ENCODE data around the gene PTPRN2. TPM values are rescaled to one million over a fixed set of nuclear protein-coding genes. Genes with fewer than 3 reads are reported as not detected.
"Not testable (repeated sequence)": the region's sequence is repeated elsewhere in the genome, so short reads cannot be mapped to it uniquely, and the experiment has no call there.

The PTPRN2 gene
- total RNA-seq, 1 donor from 2014 or later = 3.1 TPM

DNA sequence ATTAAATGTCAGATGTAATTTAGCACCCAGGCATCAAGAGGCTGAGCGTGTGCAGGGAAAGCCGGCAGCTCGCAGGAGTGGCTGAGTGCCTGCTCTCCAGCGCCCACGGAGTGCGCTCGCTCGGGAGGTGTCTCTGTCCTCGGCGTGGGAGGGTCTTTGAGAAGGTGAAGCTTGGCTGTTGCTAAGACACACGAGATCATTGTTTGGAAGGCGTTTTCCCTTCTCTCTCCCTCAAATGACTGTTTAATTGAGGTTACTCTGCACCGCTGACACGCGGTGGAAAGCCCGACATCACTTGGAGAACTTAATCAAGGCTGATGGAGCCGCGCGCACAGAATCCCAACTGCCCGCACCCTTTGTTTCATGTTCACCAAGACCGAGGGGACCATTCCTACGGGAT is 836.2 kb downstream of the PTPRN2 start:
- no peak for DNase-seq

DNA sequence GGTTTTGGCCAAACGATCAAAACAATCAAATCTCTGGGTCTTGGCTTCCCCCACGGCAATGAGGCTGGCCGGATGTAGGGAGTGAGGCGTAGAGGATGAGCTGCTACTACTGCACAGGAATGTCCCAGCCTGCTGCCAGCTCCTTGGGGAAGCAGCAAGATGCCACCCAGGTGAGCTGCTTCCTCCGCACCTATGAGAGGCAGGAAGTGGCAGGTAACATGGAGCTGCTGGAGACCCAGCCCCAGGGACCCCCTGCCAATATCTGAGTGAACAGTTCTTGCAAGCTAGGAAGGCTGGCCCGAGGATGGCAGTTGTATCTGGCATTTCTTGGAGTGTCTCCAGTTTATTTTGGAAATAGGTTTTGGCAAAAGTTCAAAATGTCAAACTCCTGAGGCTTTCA is 837.3 kb downstream of the PTPRN2 start:
- DNase-seq = no peak

DNA sequence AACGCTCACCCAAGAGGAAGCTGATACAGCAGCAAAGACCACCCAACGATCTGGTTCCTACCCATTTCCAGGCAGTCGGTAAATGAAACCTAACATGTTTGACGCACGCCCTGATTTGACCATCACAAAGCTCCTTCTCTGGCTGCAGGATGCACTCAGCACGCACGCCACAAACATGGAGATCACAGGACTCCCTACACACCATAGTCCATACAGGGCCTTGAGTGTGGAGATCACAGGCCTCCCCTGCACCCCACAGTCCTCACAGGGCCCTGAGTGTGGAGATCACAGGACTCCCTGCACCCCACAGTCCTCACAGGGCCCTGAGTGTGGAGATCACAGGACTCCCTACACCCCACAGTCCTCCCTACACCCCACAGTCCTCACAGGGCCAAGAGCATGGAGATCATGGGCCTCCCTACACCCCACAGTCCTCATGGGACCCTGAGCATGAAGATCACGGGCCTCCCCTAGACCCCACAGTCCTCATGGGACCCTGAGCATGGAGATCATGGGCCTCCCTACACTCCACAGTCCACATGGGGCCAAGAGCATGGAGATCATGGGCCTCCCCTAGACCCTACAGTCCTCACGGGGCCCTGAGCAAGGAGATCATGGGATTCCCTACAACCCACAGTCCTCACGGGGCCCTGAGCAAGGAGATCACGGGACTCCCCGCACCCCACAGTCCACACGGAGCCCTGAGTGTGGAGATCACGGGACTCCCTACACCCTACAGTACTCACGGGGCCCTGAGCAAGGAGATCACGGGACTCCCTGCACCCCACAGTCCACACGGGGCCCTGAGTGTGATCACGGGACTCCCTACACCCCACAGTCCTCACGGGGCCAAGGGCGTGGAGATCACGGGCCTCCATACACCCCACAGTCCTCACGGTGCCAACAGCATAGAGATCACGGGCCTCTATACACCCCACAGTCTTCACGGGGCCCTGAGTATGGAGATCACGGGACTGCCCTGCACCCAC is 841.6 kb downstream of the PTPRN2 start:
- no peak for DNase-seq

DNA sequence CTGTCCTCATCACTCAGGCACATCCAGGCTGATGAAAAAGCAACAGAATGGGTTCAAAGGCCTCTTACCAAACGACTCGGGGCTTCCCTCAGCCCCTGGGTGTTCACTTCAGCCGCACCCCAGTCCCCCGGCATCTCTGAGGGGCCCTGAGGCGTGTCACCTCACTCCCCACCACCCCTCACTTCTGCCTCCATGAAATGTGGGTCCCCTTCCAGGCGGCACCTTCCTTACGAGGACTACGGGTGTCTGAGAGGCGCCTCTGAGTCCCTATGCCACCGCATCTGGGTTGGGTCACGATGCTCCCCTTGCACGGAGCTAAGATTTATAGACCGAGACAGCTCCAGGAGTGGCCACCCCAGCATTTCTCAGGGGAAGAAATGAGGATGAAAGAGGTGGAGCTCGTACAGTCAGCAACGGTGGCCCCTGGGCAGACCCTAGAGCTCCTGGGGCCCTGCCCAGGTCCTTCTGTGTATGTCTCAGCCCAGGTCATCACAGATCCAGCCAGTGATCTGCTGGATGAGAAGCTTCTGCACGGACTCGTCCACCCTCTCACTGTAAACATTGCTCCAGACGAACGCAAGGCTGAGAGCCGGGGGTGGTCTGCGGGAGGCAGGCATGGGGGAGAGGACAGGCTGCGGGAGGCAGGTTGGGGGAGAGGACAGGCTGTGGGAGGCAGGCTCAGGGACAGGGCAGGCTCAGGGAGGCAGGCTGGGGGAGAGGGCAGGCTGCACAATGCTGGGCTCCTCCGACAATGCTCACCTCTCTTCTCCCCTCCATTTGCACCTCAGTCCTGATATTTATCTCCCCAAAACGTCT is 842.6 kb downstream of the PTPRN2 start:
- no peak for DNase-seq

GRCh38 chr7:157743781-157744525 is 843.7 kb downstream of the PTPRN2 start:
- no peak for DNase-seq

GRCh38 chr7:157740251-157740798 is 847.3 kb downstream of the PTPRN2 start:
- no peak for DNase-seq

DNA sequence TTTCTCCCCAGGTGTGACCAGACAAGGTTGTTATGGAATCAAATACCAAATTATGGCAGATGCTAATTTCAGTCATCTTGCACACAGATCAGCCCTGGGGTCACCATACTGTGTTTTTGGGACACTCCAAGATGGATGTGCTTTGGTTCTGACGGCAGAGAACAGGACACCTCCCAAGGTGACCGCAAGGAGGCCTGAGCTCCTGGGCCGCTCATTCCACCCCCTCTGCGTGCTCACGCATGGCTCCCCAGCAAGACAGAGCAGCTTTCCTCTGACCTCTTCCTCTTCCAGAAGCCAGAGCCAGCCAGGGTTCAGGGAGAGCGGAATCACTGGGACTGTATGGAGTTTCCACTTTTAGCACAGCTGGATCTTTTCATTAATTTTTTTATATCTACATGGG is 848.0 kb downstream of the PTPRN2 start:
- no peak for DNase-seq

DNA sequence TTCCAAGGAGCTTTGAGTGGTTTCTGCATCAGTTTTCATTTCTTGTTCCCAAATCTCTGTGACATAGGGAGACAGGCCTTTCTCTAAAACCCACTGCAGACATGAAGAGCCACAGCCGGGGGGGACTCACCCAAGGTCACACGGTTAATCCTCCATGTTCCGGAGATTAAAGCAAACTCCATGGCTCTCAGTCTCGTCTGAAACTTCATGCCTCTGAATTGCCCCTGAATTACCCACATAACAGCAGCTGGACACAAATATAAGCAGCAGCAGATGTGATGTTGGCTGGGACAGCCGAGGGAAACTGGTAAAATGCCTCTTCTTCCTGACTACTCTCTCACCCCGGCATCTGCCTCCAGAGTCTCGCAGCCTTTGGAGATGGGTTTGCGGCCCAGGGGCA is 848.6 kb downstream of the PTPRN2 start:
- peak; percentile 88 for DNase-seq

DNA sequence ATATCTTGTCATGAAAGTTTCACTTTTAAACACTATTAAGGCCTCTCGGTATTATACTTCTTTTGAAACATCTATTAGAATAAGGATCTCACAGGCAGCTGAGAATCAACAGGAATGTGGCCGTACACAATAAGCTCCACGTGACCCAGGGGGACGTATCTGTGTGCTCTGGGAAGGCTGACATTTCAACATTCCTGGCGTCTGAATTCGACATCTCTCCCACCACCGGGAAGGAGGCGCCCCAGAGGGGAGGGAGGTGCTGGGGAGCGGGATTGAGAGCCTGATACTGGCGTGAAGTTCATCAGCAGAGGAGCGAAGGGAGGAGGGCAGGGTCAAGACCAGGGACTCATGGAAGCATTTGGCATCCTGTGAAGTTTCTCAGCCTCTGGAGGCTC is 849.6 kb downstream of the PTPRN2 start:
- peak; percentile 50 for DNase-seq

- DNase-seq = no peak
Measured at GRCh38 chr7:157737151-157738065, 850.2 kb downstream of the PTPRN2 start.

DNA sequence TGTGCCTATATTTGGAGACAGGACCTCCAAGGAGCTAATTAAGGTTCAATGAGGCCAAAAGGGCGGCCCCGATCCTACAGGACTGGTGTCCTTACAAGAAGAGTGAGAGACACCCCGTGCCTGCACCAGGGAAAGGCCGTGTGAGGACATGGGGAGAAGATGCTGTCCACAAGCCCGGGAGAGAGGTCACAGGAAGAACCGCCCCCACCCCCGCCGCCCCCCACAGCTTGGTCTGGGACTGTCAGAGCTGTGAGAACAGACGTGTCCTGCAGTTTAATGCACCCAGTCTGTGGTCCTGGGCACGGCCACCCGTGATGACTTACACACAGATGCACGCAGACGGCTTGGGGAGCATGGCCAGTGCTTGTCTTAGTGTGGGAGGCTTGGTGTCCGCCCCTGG is 851.3 kb downstream of the PTPRN2 start:
- no peak for DNase-seq

DNA sequence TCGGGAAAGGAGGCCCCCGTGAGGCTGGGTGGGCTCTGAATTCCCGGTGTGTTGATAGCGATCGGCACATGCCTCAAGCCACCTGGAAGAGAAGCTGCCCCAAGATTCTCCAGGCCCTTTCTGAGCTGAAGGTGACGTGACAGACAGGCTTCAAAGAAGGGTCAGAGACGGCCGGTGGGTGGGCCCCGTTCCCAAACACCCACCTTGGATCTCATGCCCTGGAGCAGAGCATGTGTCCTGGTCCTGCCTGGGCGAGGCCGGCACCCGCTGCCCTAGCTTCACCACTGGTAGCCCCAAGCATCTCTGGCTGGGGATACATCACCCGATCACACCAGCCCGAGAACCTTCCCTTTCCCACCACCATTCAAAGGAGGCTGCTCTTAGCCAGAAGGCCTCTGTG is 851.8 kb downstream of the PTPRN2 start:
- DNase-seq = no peak

GRCh38 chr7:157734676-157735640 is 852.7 kb downstream of the PTPRN2 start:
- no peak for DNase-seq

- DNase-seq = not testable (repeated sequence)
Measured at GRCh38 chr7:157733760-157734395, 853.7 kb downstream of the PTPRN2 start.

- no peak for DNase-seq
Measured at GRCh38 chr7:157731126-157731525, 856.5 kb downstream of the PTPRN2 start.

- DNase-seq = no peak
Measured at GRCh38 chr7:157730614-157731013, 857.0 kb downstream of the PTPRN2 start.

- no peak for DNase-seq
Measured at GRCh38 chr7:157729566-157729965, 858.1 kb downstream of the PTPRN2 start.

DNA sequence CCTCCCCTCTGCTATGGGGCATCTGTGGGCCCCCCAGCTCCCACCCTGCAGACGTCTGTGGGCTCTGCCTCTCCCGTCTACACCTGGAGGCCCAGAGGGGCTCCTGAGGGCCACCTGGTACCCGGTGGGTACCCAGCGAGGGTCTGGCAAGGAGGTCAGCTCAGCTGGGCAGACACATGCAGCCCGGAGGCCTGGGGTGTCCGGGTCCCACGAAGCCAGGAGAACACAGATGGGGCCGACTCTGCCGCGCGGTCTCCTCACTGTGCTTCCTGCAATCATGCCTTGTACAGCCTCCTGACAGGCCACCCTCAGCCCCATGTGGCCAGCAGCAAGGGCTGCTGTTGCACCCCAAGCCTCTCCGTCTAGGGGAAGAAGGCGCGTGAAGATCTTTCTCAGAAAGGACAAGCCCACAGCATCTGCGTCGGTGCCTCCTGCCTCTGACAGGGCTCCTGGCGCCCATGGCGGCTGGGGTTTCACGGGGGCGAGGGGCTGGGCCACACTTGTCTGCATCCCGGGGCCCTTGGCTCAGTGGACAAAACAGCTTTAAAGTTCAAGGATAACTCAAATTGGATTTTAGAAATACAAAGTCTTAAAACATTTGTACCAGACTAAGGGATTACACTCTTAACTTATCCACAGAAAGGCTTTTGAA is 859.5 kb downstream of the PTPRN2 start:
- DNase-seq = no peak

GRCh38 chr7:157726764-157727163 is 860.9 kb downstream of the PTPRN2 start:
- no peak for DNase-seq
